GM10847 (cell line): ENCODE results near the gene SLC4A4.

Experiments
- POLR2A ChIP-seq: IDR thresholded peaks from 2 replicates; pipeline ENCODE4 v1.6.1; 2011; ENCODE audit not compliant: insufficient read length; ENCODE audit errors: extremely low read depth

The SLC4A4 gene

GRCh38 chr4:71441186-71442169, 102.7 kb downstream of the SLC4A4 start:
- no peak for TF ChIP-seq POLR2A

DNA sequence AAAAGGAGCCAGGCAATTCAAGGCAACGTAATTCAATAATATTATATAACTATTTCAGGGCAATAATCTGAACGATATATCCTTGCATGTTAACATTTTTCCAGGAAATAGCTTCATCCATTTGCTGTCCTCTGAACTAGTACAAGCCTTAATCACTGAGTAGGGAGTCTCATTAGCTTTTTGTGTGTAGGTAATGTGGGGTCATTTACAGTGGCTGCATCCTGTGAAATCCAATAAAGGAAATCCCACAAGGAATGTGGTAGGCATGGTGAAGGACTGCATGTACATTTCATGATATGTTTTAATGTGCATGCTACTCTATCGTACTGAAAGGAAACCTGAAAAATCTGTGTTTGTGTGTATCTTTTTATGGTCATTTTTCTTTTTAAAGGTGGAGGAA, 103.5 kb downstream of the SLC4A4 start:
- TF ChIP-seq POLR2A, result no peak

DNA sequence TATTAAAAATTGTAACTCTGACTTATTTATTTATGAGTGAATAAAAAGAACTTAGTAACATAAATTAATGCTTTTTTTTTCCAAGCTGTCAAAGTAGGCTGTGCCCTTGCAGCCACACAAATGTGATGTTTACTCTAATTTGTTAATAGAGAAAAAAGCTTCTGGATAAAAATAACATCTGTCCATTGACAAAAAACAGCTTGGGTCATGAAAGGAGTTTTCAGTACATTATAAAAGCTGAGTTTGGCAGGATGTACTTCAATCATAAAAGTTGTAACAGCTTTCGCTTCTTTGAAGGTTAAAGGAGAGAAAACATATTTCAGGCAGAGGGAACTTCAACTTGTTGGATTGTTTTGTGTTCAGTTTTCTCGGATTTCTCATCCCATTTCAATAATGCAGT, 105.6 kb downstream of the SLC4A4 start:
- TF ChIP-seq POLR2A, result no peak

GRCh38 chr4:71445811-71446210, 107.0 kb downstream of the SLC4A4 start:
- no peak for TF ChIP-seq POLR2A

- TF ChIP-seq POLR2A, result no peak
Measured at GRCh38 chr4:71446479-71447081, 107.8 kb downstream of the SLC4A4 start.

DNA sequence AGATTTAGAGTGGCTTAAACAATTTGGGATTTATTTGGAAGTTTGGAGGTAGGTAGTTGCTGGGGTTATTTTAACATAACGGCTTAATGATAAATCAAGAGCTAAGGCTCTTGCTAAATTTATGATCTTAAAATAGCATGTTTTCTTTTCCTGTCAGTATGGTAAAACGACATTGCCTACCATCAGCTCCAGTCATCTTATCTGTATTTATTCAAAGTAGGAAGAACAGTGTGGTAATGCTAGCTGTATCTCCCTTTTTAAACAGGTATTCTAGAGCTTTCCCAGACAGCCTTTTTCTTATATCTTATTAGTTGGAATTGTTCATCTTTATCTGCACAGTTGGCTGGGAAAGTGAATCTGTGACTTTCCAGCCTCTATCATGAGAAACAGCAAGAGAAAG, 110.2 kb downstream of the SLC4A4 start:
- no peak for TF ChIP-seq POLR2A

- no peak for TF ChIP-seq POLR2A
Measured at GRCh38 chr4:71449878-71450277, 111.1 kb downstream of the SLC4A4 start.

DNA sequence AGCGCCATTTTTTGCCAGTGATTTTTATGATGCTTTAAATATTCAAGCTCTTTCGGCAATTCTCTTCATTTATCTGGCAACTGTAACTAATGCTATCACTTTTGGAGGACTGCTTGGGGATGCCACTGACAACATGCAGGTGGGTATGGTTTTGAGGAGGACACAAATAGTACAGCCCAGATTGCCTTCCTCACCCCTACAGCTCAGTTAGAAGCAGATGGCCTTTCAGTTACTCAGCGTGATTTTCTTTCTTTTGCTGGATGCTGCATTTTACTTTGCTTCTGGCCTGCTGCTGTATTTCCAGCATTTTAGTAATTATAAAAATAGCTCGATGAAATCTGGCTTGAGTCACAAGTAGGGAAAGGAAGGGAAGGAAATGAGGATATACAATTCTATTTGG, 114.7 kb downstream of the SLC4A4 start:
- no peak for TF ChIP-seq POLR2A

DNA sequence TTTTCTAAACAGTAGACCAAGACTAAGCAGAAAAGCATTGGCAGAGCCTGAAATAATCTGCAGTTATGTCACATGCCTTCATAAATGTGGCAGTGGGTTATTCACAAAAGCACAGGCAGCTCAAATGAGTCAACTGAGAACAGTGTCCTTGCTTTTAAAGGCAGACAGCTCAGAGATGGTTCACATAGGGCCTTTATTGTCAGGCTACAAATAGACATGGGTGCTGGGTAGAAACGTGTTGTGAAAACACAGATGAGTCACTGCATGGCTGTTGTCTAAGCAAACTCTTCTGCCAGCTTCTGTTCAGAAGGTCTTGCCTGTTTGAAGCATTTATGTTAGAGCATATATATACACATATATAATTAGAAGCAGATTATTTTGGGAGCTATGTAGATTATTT, 118.0 kb downstream of the SLC4A4 start:
- TF ChIP-seq POLR2A, result no peak

GRCh38 chr4:71460371-71460770, 121.6 kb downstream of the SLC4A4 start:
- TF ChIP-seq POLR2A, result no peak

- no peak for TF ChIP-seq POLR2A
Measured at GRCh38 chr4:71461422-71461821, 122.6 kb downstream of the SLC4A4 start.

- TF ChIP-seq POLR2A, result no peak
Measured at GRCh38 chr4:71466775-71467174, 128.0 kb downstream of the SLC4A4 start.

DNA sequence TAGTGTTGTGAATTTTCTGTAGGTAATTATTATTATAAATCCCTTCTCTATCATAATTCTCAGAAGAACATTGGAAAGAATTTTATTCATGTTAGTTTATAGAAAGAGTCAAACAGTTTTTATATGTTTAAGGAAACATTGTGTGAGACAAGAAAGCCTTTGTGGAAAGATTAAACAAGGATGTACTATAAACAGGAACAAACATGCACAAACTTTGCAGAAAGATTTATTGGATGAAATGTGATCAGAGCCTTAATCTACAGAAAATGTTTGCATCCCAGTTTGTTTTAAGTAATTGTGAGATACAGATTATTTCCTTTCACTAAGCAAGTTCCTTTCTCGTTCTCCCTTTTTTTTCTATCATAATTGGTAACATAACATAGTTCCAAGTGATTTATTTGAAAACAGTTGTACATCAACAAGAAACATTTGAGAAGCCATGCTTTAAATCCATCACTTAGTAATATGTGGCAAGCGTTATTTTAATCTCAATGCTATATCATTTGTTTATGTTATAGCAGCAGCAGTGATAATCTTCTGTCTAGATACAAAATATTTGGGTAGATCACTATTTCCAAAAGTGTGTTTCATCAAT, 129.4 kb downstream of the SLC4A4 start:
- no peak for TF ChIP-seq POLR2A

DNA sequence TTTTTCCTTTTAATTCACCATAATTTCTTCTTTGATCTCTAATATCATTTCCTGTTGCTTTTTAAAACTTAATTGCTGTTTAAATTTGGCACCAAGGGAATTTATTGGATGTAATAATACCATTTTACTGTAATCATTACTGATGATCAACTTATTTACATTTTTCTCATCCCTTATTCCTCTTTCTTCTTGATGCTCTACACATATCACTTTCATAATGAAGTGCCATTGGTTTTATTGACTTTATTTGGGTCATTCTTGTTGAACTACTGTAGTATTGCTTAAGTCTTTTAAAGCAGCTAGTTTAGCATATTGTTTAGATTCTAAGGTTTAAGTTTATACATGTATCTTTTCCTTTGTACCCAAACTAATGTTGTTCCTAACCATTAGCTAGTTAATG, 130.7 kb downstream of the SLC4A4 start:
- TF ChIP-seq POLR2A, result no peak

- TF ChIP-seq POLR2A, result no peak
Measured at GRCh38 chr4:71470524-71470923, 131.7 kb downstream of the SLC4A4 start.

DNA sequence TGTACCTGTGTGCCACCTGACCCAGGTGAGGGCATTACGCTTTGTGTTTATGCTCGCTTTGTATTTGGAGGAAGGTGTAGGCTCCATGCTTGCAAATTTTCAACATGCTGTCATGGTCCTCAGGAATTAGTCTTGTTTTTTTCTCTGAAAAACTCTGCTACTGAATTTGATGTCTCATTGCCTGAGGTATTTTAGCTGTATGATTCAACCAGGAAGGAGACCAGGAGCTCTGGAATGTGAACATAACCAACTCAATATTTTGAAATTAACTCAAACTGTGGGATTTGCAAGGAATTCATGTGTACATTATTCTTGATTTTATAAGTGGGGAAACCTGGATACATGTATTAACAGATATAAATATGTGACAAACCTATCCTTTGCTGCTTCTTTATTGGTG, 134.1 kb downstream of the SLC4A4 start:
- TF ChIP-seq POLR2A, result no peak

GRCh38 chr4:71473541-71474240, 134.9 kb downstream of the SLC4A4 start:
- no peak for TF ChIP-seq POLR2A
